Panc1 (cell line): ENCODE data around the gene TRAF2. TPM values are rescaled to one million over a fixed set of nuclear protein-coding genes. Genes with fewer than 3 reads are reported as not detected.
A peak's percentile ranks its signal among the peaks of the same experiment; 100 is the strongest.

Source experiments
- ATAC-seq: fragments of 200-7000 bp; cut with Tn5 transposase; 2 replicates; pipeline ENCODE4 v1.9.1; 2020; ENCODE audit warnings: mild to moderate bottlenecking, moderate library complexity
- BruUV-seq: library from RNA; stranded (reverse); fragments of 400-500 nt; replicated peaks from 2 replicates; lab custom pipeline; 2021; lab: Mats Ljungman, UMichigan
- CTCF ChIA-PET: fragments of 300-600 bp; sonication (Branson Sonifier 250); formaldehyde crosslinking; loops from one replicate; lab custom pipeline; 2022; ENCODE audit warnings: antibody characterized with exemption; lab: Charles Lee
- POLR2A ChIA-PET: fragments of 300-600 bp; sonication (Branson Sonifier 250); formaldehyde crosslinking; loops from one replicate; lab custom pipeline; 2022; ENCODE audit warnings: antibody characterized with exemption; lab: Charles Lee
- DNase-seq: peaks from one replicate; pipeline ENCODE4 v3.0.0-alpha.2; 2010; ENCODE audit warnings: low read depth, low spot score
- H3K27ac ChIP-seq: 2 replicates; pipeline ENCODE4 v1.5.1; 2011; ENCODE audit warnings: mild to moderate bottlenecking, low read length, inconsistent platforms
- H3K27me3 ChIP-seq: fragments of 200-500 bp; sonication (Bioruptor generic); 2 replicates; pipeline ENCODE4 v1.6.0; 2014; ENCODE audit warnings: low read length, inconsistent platforms; ENCODE audit not compliant: control insufficient read depth, insufficient read depth
- H3K36me3 ChIP-seq: fragments of 200-500 bp; sonication (Bioruptor generic); 2 replicates; pipeline ENCODE4 v1.5.1; 2014; ENCODE audit warnings: inconsistent platforms, mild to moderate bottlenecking, low read length, moderate library complexity; ENCODE audit not compliant: control insufficient read depth, insufficient read depth
- H3K4me1 ChIP-seq: 2 replicates; pipeline ENCODE4 v1.5.1; 2011; ENCODE audit warnings: inconsistent platforms, mild to moderate bottlenecking, low read length, moderate library complexity; ENCODE audit not compliant: control insufficient read depth, insufficient read depth
- H3K4me3 ChIP-seq, 2 experiments: 2 replicates each; pipeline ENCODE4 v1.5.1; 2011 to 2012; ENCODE audit warnings: low read depth in 2 of 2, low read length in 2 of 2, mild to moderate bottlenecking in 2 of 2, inconsistent platforms in 1 of 2, moderate library complexity in 1 of 2
- H3K9me3 ChIP-seq: fragments of 200-500 bp; sonication (Bioruptor generic); 2 replicates; pipeline ENCODE4 v1.5.1; 2014; ENCODE audit warnings: low read depth, mild to moderate bottlenecking, inconsistent platforms, low read length, moderate library complexity; ENCODE audit not compliant: control insufficient read depth, insufficient read depth
- CTCF ChIP-seq: fragments of 450-650 bp; IDR thresholded peaks from 2 replicates; pipeline ENCODE4 v1.5.1; 2017; ENCODE audit warnings: mild to moderate bottlenecking
- POLR2AphosphoS5 ChIP-seq: IDR thresholded peaks from 2 replicates; pipeline ENCODE4 v1.6.1; 2012; ENCODE audit warnings: mild to moderate bottlenecking, low read depth, low read length, moderate library complexity
- REST ChIP-seq, 2 experiments: IDR thresholded peaks; 2 replicates each; pipeline ENCODE4 v1.6.1; 2011 to 2012; ENCODE audit warnings: low read depth in 2 of 2, control low read depth in 1 of 2, low read length in 1 of 2, mild to moderate bottlenecking in 1 of 2, moderate library complexity in 1 of 2; ENCODE audit not compliant: insufficient read depth in 1 of 2
- SIN3A ChIP-seq: IDR thresholded peaks from 2 replicates; pipeline ENCODE4 v1.6.1; 2012; ENCODE audit warnings: low read depth, mild to moderate bottlenecking, low read length, moderate library complexity, borderline replicate concordance; ENCODE audit not compliant: insufficient read depth
- TCF7L2 ChIP-seq: IDR thresholded peaks from 2 replicates; pipeline ENCODE4 v1.6.1; 2011; ENCODE audit warnings: mild to moderate bottlenecking, low read depth, low read length, inconsistent platforms
- in situ Hi-C: cut with HindIII; loops from 2 replicates; pipeline ENCODE4 v1.10.0; 2016; ENCODE audit warnings: low sequenced_read_pairs, low pct_unique_long_range_greater_than_20kb
- intact Hi-C: fragments of 100-400 bp; cut with micrococcal nuclease; formaldehyde crosslinking; loops from one replicate; pipeline ENCODE4 v1.10.0; 2022; ENCODE audit not compliant: unreplicated experiment
- total RNA-seq: library from RNA; stranded (reverse); gene quantifications from one replicate; pipeline ENCODE4 v1.2.1, GENCODE V29; 2021; ENCODE audit not compliant: unreplicated experiment

Gene TRAF2
- total RNA-seq, 1 experiment from 2014 or later = 48.7 TPM

- intact Hi-C loops (loop anchor here (10.0 kb wide), 1 partner anchor 85 kb away; the partner anchor contains the start of gene FUT7), in situ Hi-C loops (no loop called here)
- BruUV-seq = no TSS peak
- H3K4me3 ChIP-seq = peak overlapping the region; percentile 48 to 63
- no peak for TF ChIP-seq TCF7L2
- TF ChIP-seq CTCF = no peak
- TF ChIP-seq POLR2AphosphoS5 = no peak
- no peak for TF ChIP-seq REST (IDR thresholded peaks at IDR 0.05; ENCODE audit: insufficient read depth in 1 of 2, low read depth in 2 of 2, low read length in 1 of 2)
- TF ChIP-seq SIN3A = no peak
- H3K36me3 ChIP-seq = no peaks in the 10 kb centered on the region; the same call in 1 of the 2 replicates
- no peaks in the 10 kb centered on the region for H3K9me3 ChIP-seq
- no peaks in the 10 kb centered on the region for H3K27me3 ChIP-seq
- DNase-seq (no peak), ATAC-seq (peak; percentile 10)
- H3K4me1 ChIP-seq = peaks cover 33% of the 10 kb centered on the region
- ChIA-PET POLR2A (no interaction called here), CTCF (interaction anchor here (0.6 kb wide), 1 partner anchor 27 kb away, joined by 10 read pairs; no protein-coding TSS in a partner anchor)
- H3K27ac ChIP-seq = peak overlapping the region; percentile 69
Observed at GRCh38 chr9:136949239-136949816, 63.0 kb downstream of the TRAF2 start.

GRCh38 chr9:136949817-136950655 lies 63.7 kb downstream of the TRAF2 start:
- intact Hi-C loops (loop anchor here (10.0 kb wide), 1 partner anchor 85 kb away; the partner anchor contains the start of gene FUT7), in situ Hi-C loops (no loop called here)
- TF ChIP-seq TCF7L2 = no peak
- TF ChIP-seq CTCF = no peak
- TF ChIP-seq REST (IDR thresholded peaks at IDR 0.05; ENCODE audit: insufficient read depth in 1 of 2, low read depth in 2 of 2, low read length in 1 of 2) = no peak
- peak; percentile 61 for TF ChIP-seq POLR2AphosphoS5
- peak; percentile 10; the same call in 1 of the 2 replicates for TF ChIP-seq SIN3A
- POLR2A ChIA-PET = no interaction called here
- H3K4me1 ChIP-seq = peaks cover 30% of the 10 kb centered on the region
- peak; percentile 87 for ATAC-seq
- H3K36me3 ChIP-seq = no peaks in the 10 kb centered on the region; the same call in 1 of the 2 replicates
- CTCF ChIA-PET = interaction anchor here (0.6 kb wide), 1 partner anchor 26 kb away, joined by 10 read pairs; no protein-coding TSS in a partner anchor
- no TSS peak for BruUV-seq
- peak overlapping the region; percentile 87 for H3K27ac ChIP-seq
- peak; percentile 46 for DNase-seq
- no peaks in the 10 kb centered on the region for H3K27me3 ChIP-seq
- peak overlapping the region; percentile 48 to 63 for H3K4me3 ChIP-seq
- H3K9me3 ChIP-seq = no peaks in the 10 kb centered on the region
